NT2/D1 (cell line): ENCODE data around the gene ANAPC16.

Source experiments
- SUZ12 ChIP-seq: IDR thresholded peaks from 2 replicates; pipeline ENCODE4 v1.6.1; 2011; ENCODE audit not compliant: insufficient read length, insufficient read depth; ENCODE audit errors: extremely low read depth
- YY1 ChIP-seq: IDR thresholded peaks from 2 replicates; pipeline ENCODE4 v1.6.1; 2011; ENCODE audit not compliant: insufficient read length, insufficient read depth
- ZNF274 ChIP-seq: IDR thresholded peaks from 2 replicates; pipeline ENCODE4 v1.6.1; 2011; ENCODE audit warnings: mild to moderate bottlenecking, low read depth, low read length

DNA sequence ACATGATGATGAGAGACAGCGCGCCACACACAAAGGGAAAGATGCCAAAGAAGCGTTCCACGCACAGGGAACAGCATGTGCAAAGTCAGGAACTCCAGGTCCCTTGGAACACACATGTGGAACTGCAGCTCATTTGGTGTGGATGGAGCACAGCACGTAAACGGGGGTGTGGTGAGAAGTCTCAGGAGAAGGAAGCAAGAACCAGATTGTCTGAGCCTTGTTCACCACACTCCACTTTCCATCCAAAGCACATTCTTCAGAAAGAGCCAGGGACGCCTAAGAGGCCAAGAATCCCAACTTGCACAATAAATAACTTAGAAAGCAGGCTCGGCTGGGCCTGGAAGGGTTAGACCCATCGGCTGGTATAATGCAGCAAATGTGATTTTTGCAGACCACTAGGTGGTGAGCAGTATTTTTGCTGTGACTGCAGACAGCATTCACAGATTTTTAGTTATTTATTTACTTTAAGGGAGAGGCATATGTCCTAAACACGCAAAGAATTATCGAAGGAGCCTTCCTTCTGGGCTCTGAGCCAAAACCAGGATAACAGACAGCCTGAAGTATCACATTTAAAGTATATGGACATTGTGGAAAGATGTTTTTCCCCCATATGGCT is 28.1 kb downstream of the ANAPC16 start:
- TF ChIP-seq SUZ12 (no peak), ZNF274 (no peak), YY1 (no peak)
